Measurements from ENCODE around the gene CA9.

CA9 gene

DNA sequence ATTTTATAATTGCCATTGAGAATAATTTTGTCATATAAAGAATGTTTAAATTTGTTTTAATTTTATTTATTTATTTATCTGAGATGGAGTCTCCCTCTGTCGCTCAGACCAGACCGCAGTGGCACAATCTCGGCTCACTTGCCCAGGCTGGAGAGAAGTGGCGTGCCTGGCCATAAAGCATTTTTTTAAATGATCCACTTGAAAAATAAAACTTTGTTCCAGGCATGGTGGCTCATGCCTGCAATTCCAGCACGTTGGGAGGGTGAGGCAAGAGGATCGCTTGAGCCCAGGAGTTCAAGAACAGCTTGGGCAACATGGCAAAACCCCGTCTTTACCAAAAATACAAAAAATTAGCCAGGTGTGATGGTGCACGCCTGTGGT, 20.9 kb upstream of the CA9 start:
- DNase-seq: no peak

DNA sequence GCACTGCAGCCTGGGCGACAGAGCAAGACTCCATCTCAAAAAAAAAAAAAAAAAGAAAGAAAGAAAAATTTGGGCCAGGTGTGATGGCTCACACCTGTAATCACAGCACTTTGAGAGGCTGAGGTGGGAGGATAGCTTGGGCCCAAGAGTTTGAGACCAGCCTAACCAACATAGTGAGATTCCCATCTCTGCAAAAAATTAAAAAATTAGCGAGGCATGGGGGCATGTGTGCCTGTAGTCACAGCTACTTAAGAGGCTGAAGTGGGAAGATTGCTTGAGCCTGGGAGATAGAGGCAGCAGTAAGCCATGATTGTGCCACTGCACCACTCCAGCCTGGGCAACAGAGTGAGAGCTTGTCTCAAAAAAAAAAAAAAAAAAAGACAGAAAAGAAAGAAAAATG, 20.1 kb upstream of the CA9 start:
- no peak for DNase-seq

DNA sequence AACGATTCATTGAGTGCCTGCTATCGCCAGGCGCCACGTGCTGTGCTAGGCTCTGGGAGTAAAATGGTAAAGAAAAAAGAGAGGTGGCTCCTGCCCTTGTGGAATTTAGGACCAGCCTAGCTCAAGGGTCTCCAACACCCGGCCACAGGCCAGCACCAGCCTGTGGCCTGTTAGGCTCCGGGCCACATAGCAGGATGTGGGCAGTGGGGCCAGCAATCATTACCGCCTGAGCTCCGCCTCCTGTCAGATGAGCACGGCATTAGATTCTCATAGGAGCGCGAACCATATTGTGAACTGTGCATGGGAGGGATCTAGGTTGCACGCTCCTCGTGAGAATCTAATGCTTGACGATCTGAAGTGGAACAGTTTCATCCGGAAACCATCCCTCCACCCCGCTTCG, 17.4 kb upstream of the CA9 start:
- no peak for DNase-seq

DNA sequence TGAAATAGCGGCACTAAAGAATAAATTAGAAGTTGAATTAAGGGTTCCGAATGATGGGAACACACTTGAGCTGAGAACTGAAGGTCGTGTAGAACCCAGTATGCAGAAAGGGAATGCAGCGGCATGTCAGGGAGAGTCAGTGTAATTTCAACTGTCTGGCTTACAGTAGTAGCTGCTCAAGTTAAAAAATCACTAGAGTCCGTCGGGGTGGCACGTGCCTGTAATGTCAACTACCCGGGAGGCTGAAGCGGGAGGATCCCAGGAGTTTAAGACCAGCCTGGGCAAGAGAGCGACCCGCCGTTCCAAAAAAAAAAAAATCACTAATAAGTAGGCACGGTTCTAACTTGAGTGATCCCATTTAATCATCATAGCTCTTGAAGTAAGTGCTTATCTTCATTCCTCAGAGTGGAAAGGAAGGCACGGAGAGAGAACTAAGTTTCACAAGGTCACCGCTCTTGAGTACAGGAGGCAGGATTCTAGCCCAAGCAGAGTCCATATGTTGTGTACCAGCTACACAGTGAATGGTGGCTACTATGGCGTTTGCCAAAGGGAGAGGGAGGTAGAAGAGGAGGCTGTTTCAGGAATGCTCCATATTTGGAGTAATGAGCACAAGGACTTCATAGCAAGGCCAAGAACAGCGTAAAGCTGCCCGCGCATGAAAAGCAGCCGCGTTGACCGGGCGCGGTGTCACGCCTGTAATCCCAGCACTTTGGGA, 16.7 kb upstream of the CA9 start:
- peak; percentile 84 for DNase-seq

DNA sequence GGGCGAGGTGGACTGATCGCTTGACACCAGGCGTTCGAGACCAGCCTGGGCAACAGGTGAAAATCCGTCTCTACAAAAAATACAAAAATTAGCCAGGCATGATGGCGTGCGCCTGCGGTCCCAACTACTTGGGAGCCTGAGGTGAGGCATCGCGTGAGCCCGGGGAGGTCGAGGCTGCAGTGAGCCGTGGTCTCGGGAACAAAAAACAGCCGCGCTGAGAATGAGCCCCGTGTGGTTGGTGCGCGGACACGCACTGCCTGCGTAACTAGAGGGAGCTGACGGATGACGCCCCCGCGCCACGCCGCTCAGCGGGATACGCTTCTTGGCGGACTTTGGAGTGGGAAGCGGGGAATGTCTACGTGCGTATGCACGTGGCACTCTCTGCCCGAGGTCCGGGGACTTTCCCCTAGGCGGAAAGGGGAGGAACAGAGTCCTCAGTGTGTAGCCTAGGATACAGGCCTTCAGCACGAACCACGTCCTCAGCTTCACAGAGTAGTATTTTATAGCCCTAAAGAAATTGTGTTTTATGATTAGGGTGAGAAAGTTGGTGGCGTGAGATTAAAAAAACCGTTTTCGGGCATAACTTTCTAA, 16.1 kb upstream of the CA9 start, which contains the start of gene RMRP:
Gene RMRP (minus strand): TSS at position 474 of the 591 bp plus-strand sequence.
- DNase-seq: peak; percentile 98

DNA sequence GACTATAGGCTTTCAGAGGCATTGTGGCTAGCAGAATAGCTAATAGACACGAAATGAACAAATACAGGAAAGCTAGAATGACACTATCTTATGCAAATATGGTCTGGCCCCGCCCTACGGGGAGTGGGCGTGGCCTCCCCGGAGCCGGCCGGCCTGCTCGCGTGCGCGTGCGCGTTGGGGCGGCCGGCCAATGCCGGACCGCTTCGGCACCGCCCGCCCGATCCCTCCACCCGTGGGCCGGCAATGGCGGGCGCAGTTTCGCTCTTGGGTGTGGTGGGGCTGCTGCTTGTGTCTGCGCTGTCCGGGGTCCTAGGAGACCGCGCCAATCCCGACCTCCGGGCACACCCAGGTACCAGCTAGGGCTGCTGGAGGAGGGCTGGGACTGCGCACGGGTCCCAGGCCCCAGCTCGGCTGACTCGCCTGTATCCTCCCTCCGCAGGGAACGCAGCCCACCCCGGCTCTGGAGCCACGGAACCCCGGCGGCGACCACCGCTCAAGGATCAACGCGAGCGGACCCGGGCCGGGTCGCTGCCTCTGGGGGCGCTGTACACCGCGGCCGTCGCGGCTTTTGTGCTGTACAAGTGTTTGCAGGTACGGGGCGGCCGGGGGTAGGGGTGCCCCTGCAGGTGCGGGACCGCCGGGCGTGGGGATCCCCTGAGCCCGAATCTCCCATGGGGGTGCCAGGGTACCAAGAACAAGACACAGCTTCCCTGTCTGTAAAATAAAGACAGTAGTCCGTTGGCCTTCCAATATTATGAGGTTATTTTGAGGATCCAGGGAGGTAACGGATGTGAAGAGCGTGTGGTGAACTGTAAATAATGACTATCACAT, 15.4 kb upstream of the CA9 start, which contains the start of gene CCDC107:
Gene CCDC107 (plus strand): TSS at position 156 of the 831 bp plus-strand sequence. CDS start 88 bp downstream, at position 244.
- DNase-seq: peak; percentile 97

DNA sequence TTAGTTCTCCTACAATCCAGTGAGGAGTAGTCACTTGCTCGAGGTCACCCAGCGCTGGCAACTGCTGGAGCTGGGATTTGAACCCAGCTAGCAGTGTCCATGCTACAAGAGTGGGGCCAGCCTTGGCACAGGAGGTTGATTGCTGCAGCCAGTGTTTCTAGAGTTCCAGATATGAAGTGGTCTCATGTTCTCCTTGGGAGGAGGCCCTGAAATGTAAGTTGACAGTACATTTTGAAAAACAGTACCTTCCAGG, 14.8 kb upstream of the CA9 start:
- no peak for DNase-seq

DNA sequence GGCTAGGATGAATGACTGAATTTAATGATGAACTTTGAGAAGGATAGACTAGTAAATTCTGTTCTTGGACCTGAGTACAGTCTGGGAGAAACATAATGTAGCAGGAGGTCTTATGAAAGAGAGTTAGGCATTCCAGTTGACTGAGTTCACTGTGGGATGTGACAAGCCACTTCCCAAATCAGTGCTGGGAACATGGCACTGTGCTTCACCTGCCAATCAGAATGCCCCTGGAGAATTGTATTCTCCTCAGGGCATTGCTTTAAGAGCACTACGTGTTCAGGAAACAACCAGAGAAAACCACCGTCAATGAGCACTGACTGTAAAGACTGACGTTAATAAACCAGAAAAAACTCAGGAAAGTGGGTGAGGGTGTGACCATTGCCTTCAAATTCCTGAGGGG, 14.4 kb upstream of the CA9 start:
- no peak for DNase-seq

DNA sequence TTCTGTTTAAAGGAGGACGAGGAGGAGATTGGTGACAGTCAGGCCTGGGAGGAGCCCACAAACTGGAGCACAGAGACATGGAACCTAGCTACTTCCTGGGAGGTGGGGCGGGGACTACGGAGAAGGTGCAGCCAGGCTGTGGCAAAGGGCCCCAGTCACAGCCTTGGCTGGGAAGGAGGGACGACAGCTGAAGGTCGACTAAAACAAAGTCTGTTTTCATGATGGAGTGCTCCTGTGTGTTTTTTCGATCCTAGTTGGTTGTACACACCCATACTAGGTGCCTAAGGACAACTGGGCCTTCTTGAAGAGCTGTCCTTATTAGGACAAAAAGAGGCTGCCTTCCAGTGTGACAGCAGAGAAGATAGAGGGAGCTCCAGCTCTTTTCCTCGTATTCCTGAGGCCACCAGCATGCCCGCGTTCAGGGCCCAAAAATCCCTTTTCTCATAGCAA, 12.7 kb upstream of the CA9 start:
- peak; percentile 30 for DNase-seq

DNA sequence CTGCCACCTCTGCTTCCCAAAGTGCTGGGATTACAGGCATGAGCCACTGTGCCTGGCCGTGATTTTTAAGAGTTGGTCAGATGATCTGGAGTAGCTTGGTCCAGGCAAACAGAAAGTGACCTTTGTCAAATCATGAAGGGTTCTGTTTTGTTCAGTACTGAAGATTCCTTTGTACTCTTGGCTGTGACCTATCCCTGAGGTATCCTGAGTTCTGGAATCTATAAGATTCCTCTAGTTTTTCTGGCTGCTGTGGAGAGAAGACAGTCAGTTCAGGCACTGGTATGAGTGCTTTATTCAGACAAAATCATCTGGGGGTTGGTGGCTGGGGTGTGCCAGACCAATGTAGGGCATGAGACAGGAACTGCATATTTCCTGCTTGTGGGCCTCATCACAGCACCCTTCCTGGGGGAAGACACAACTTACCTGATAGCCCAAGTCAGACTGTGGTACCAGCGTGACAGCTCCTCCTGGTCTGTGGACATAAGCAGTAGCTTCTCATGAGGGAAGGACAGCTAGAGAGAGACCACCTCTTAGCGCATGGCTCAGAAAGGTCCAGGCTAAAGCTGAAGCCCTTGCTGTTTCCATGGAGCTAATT, 11.9 kb upstream of the CA9 start:
- no peak for DNase-seq

DNA sequence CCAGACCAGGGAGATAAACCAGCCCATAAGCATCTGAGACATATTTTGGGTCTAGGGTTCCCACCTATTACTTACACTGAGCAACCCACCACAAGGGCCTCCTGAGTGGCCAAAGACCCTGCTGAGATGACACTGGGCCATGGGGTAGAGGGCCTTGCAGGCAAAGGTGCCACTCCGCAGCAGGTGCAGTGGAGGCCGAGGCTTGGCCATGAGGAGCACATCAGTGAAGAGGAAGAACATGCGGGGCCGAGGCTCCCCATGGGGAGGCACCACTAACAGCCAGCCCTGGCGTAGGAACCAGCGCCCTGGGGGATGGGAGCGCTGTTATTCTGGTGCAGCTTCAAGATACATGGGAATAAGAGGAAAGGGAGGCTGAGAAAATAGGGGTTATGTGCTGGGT, 11.3 kb upstream of the CA9 start:
- no peak for DNase-seq

DNA sequence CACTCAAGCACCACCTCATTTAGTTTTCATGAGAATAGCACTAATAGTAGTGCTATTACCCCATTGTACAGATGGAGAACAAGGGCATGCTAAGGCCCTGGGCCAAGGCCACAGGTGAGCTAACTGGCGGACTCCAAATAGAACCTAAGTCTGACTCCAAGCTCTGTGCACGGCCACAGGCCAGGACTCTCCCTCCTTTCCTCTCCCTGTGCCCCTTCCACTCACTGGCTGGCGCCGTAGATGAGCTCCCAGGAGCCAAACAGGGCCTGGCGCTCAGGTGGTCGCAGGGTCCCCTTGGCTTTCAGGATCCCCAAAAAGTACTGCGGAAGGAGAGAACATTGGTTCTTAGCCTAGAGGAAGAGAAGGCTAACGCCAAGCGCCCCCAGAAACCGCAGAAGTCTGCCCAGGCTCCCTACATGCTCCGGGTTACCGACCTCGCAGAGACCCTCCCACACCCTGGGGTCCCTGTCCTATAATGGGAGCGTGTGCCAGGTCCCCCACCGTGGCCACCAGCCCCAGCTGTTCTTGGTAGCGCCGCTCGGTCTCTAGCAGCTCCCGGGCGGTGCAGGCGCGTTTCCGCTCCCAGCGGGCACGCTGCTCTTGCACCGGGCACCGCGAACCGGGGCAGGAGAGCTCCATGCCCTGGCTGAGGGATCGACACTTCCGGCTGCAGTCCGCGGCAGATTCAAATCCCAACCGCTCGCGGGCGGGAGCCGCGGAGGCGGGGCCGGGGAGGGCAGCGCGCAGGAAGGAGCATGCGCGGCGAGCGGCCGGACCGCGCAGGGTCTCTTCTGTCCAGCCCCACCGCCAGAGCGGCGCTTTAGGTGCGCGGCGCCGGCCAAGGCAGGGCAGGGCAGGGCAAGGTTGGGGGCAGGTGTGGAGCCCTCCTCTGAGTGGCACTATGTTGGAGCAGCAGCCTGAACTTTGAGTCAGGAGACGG, 8.9 kb upstream of the CA9 start, which contains the start of gene ARHGEF39:
Gene ARHGEF39 (minus strand): TSS at position 665 of the 940 bp plus-strand sequence. CDS start 26 bp downstream, at position 639.
- peak; percentile 91 for DNase-seq

DNA sequence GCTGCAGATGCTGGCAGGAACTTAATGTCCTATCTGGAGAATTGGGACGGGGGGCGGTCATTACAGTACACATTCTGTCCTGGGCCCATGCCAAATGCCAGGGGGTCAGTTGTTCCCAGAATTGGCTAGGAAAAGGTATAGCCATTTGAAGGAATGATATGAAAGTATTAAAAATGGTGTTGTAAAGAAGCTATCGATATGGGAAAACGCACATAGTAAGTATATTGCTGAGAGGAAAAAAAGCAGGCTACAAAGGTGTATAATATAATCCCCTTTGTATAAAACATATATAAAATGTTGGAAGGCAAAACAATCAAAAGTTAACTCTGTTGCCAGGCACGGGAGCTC, 8.3 kb upstream of the CA9 start:
- no peak for DNase-seq

DNA sequence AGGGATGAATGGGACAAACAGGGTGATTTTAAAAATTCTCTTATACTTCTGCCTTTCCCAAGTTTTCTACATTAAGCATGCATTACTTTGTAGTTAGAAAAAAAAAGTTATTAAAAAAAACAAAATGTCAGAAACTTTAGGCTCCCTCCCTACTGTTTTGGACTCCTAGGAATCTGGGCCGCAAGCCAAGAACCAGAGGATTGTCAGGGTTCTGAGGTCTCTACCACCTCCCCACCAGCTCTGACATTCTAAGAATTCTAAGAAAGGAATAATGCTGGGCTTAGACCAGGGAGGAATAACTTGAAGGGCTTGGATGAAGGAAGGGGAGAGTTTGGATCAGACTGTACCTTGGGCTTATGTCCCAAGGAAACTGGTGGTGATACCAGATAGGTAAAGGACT, 7.7 kb upstream of the CA9 start:
- DNase-seq: no peak

DNA sequence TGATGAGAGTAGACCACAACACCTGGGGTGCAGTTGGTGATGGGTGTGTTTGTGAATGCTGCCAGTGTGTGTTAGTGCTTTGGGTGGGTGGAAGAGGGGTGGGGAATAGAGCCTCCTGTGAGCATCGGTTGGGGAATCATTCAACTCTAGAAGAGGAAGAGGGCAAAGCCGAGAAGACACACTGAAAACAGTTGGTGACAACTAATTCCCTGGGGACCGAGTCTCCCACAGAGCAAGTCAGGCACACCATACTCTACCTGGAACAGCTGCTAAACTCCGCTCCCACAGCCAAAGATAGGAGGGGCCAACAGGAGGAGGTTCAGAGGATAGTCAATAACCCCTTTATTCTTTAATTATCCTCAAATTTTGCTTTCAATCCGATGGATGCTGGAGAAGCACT, 7.2 kb upstream of the CA9 start:
- DNase-seq: no peak

DNA sequence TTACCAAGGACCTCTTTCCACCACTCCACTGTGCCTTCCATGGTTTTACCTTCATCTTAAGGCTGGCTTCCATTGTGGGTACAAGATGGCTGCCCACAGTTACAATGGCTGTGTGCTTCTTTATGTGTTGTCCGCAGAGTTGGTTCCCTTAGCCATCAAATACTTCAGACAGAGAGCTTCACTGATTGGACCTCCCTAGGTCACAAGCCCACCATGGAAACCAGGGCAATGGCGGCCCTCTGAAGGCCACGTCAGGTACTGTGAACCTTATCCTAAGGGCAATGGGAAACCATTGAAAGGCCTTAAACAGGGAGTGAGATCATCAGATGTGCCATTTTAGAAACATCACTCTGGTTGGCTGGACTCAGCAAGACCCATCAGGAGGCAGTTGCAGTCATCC, 5.8 kb upstream of the CA9 start:
- no peak for DNase-seq

DNA sequence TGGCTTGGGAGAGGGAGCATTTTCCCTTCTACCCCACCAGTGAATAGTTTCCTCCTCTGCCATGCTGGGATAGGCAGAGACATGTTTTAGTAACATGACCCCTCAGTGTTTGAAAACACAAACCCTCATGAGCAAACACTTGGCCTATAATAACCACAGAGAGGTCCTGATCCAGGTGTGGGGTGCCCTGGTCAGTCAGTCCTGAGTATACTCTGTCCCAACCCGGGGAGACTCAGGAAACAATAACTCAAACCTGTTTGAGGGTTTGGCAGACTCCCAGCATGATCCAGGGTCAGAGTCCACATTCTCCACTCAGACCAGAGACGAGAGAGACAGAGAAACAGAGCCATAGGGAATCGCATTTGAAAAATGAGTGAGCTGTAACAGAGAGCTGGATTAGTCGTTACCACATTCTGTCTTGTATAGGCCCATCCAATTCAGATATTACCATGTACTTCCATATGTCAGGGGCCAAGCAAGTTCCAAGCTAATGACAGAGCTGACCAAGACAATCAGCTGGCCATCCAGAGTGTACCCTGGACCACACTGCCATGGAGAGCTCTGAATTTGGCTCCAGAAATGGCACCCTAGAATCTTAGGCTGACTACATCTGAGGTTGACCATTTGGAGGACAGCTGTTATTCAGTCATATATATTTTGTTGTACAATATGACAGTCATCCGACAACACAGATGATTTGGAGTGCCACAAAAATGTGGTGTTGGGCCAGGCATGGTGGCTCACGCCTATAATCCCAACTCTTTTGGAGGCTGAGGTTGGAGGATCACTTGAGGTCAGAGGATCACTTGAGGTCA, 4.2 kb upstream of the CA9 start:
- no peak for DNase-seq

DNA sequence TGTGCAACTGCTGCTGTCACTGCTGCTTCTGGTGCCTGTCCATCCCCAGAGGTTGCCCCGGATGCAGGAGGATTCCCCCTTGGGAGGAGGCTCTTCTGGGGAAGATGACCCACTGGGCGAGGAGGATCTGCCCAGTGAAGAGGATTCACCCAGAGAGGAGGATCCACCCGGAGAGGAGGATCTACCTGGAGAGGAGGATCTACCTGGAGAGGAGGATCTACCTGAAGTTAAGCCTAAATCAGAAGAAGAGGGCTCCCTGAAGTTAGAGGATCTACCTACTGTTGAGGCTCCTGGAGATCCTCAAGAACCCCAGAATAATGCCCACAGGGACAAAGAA, 265 bp downstream of the CA9 start:
- no peak for DNase-seq

DNA sequence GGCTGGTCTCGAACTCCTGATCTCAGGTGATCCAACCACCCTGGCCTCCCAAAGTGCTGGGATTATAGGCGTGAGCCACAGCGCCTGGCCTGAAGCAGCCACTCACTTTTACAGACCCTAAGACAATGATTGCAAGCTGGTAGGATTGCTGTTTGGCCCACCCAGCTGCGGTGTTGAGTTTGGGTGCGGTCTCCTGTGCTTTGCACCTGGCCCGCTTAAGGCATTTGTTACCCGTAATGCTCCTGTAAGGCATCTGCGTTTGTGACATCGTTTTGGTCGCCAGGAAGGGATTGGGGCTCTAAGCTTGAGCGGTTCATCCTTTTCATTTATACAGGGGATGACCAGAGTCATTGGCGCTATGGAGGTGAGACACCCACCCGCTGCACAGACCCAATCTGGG, 1.5 kb downstream of the CA9 start:
- no peak for DNase-seq

DNA sequence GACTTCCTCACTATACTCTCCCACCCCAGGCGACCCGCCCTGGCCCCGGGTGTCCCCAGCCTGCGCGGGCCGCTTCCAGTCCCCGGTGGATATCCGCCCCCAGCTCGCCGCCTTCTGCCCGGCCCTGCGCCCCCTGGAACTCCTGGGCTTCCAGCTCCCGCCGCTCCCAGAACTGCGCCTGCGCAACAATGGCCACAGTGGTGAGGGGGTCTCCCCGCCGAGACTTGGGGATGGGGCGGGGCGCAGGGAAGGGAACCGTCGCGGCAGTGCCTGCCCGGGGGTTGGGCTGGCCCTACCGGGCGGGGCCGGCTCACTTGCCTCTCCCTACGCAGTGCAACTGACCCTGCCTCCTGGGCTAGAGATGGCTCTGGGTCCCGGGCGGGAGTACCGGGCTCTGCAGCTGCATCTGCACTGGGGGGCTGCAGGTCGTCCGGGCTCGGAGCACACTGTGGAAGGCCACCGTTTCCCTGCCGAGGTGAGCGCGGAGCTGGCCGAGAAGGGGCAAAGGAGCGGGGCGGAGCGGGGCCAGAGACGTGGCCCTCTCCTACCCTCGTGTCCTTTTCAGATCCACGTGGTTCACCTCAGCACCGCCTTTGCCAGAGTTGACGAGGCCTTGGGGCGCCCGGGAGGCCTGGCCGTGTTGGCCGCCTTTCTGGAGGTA, 2.1 kb downstream of the CA9 start:
- DNase-seq: no peak

DNA sequence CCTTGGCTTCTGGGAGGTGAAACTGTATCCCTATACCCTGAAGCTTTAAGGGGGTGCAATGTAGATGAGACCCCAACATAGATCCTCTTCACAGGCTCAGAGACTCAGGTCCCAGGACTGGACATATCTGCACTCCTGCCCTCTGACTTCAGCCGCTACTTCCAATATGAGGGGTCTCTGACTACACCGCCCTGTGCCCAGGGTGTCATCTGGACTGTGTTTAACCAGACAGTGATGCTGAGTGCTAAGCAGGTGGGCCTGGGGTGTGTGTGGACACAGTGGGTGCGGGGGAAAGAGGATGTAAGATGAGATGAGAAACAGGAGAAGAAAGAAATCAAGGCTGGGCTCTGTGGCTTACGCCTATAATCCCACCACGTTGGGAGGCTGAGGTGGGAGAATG, 5.4 kb downstream of the CA9 start:
- DNase-seq: no peak

All from NCI-H1092 treated with DMSO at 0.1 percent for 48 hours (cell line).